Effector memory CD4-positive, alpha-beta T cell (primary cell): ENCODE measurements around the gene EXOC4.

ENCODE experiments used
- DNase-seq, 3 donors: peaks; one replicate each; pipeline ENCODE4 v3.0.0-alpha.2; 2020
- H3K27ac ChIP-seq: 2 replicates; pipeline ENCODE4 v1.7.0; 2013; ENCODE audit warnings: mild to moderate bottlenecking, low read length, moderate library complexity; ENCODE audit not compliant: insufficient read depth, poor library complexity, severe bottlenecking
- H3K27me3 ChIP-seq: replicated peaks from 2 replicates; pipeline ENCODE4 v1.7.0; 2013; ENCODE audit warnings: mild to moderate bottlenecking, low read length; ENCODE audit not compliant: insufficient read depth, control insufficient read depth, poor library complexity, severe bottlenecking
- H3K36me3 ChIP-seq: 2 replicates; pipeline ENCODE4 v1.7.0; 2013; ENCODE audit warnings: mild to moderate bottlenecking, low read length, moderate library complexity; ENCODE audit not compliant: control insufficient read depth, insufficient read depth
- H3K4me1 ChIP-seq: 2 replicates; pipeline ENCODE4 v1.7.0; 2013; ENCODE audit warnings: low read length, mild to moderate bottlenecking; ENCODE audit not compliant: control insufficient read depth, insufficient read depth, poor library complexity, severe bottlenecking
- H3K4me3 ChIP-seq: 2 replicates; pipeline ENCODE4 v1.7.0; 2013; ENCODE audit warnings: low read length, low read depth, mild to moderate bottlenecking; ENCODE audit not compliant: insufficient read depth, poor library complexity, severe bottlenecking
- H3K9me3 ChIP-seq: 2 replicates; pipeline ENCODE4 v1.7.0; 2013; ENCODE audit warnings: mild to moderate bottlenecking, low read length, moderate library complexity; ENCODE audit not compliant: control insufficient read depth

Gene EXOC4

GRCh38 chr7:133702960-133703359 is 450.1 kb downstream of the EXOC4 start:
- DNase-seq: no peak
- Histone ChIP-seq H3K9me3 (no peaks in the 10 kb centered on the region), H3K4me3 (no peak overlapping the region), H3K36me3 (no peaks in the 10 kb centered on the region), H3K27ac (no peak overlapping the region), H3K27me3 (no peaks in the 10 kb centered on the region), H3K4me1 (no peaks in the 10 kb centered on the region)

DNA sequence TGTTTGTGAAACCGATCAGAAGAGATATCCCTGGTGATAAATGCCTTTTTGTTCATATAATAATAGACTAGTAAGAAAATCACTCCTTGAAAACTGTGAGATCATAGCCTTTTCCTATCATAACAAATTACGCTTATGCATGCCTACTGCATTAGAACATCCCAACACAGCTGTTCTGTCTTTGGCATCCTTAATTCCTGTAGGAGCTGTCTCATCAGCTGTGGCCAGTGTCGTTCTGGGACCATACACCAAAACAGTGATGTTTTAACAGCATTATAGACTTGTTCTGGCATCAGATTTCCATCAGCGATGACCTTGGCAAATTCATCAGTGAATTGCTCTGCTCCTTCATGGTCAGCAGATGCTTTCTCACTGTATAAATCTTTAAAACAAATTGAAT is 450.7 kb downstream of the EXOC4 start:
- no peaks in the 10 kb centered on the region for H3K9me3 ChIP-seq
- H3K27me3 ChIP-seq: no peaks in the 10 kb centered on the region
- H3K27ac ChIP-seq: no peak overlapping the region
- no peak for DNase-seq
- H3K36me3 ChIP-seq: no peaks in the 10 kb centered on the region
- no peaks in the 10 kb centered on the region for H3K4me1 ChIP-seq
- no peak overlapping the region for H3K4me3 ChIP-seq

DNA sequence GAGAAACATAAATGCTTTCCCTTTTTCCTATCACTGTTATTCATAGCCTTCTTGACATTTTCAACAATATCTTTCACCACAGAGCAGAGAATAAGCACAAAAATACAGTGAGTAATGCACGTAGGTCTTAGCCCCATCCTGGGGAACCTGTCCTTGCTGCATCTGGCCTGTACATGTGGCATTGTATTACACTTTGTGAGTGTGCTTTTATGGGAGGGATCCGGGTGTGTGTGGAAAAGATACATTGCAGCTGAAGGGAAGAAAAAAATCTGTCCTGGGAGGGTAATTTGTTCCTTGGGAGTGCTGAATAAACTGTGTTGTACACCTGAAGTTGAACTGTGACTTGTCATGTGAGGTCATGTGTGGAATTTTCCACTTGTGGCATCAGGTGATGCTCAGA is 451.6 kb downstream of the EXOC4 start:
- Histone ChIP-seq H3K36me3 (no peaks in the 10 kb centered on the region), H3K4me3 (no peak overlapping the region), H3K4me1 (no peaks in the 10 kb centered on the region), H3K9me3 (no peaks in the 10 kb centered on the region), H3K27ac (no peak overlapping the region), H3K27me3 (no peaks in the 10 kb centered on the region)
- no peak for DNase-seq

- DNase-seq: no peak
- H3K27ac ChIP-seq: no peak overlapping the region
- no peak overlapping the region for H3K4me3 ChIP-seq
- no peaks in the 10 kb centered on the region for H3K36me3 ChIP-seq
- no peaks in the 10 kb centered on the region for H3K4me1 ChIP-seq
- no peaks in the 10 kb centered on the region for H3K27me3 ChIP-seq
- no peaks in the 10 kb centered on the region for H3K9me3 ChIP-seq
Measured at GRCh38 chr7:133705596-133705995, 452.7 kb downstream of the EXOC4 start.

DNA sequence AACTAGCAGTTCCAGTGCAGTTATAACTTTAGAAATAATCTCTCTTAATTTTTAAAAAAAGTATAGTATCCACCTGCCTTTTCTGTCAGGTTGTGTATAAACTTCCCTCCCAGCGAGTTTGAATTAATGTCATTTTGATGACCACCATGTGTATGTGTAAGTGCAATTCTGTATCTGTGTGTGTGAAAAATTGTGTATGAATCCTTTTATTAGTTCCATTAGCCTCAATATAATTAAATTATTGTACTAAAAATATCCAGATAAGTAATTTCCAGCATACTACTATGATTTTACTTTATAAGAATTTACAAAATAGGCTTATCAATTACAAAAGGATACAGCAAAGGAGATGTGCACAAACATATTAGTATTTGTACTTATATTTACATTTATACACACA is 453.1 kb downstream of the EXOC4 start:
- H3K4me3 ChIP-seq: no peak overlapping the region
- H3K9me3 ChIP-seq: no peaks in the 10 kb centered on the region
- no peak overlapping the region for H3K27ac ChIP-seq
- H3K36me3 ChIP-seq: no peaks in the 10 kb centered on the region
- H3K4me1 ChIP-seq: no peaks in the 10 kb centered on the region
- DNase-seq: no peak
- no peaks in the 10 kb centered on the region for H3K27me3 ChIP-seq

- no peaks in the 10 kb centered on the region for H3K4me1 ChIP-seq
- no peaks in the 10 kb centered on the region for H3K9me3 ChIP-seq
- no peaks in the 10 kb centered on the region for H3K27me3 ChIP-seq
- H3K36me3 ChIP-seq: no peaks in the 10 kb centered on the region
- no peak for DNase-seq
- no peak overlapping the region for H3K4me3 ChIP-seq
- no peak overlapping the region for H3K27ac ChIP-seq
Measured at GRCh38 chr7:133709036-133709880, 456.4 kb downstream of the EXOC4 start.

DNA sequence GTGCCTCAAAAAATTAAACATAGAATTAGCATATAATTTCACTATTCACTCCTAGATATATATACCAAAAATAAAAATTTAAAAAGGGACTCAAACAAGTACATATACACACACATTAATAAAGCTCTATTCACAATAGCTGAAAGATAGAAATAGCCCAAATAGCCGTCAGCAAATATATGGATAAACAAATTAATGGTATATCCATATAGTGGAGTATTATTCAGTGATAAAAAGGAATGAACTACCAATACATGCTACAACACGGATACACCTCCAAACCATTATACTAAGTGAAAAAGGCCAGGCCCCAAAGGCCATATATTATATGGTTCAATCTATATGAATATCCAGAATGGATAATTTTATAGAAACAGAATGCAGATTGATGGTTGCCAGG is 459.7 kb downstream of the EXOC4 start:
- Histone ChIP-seq H3K36me3 (no peaks in the 10 kb centered on the region), H3K4me3 (no peak overlapping the region), H3K9me3 (no peaks in the 10 kb centered on the region), H3K4me1 (no peaks in the 10 kb centered on the region), H3K27me3 (no peaks in the 10 kb centered on the region), H3K27ac (no peak overlapping the region)
- DNase-seq: no peak

- no peak overlapping the region for H3K27ac ChIP-seq
Measured at GRCh38 chr7:133714654-133715053, 461.8 kb downstream of the EXOC4 start.

DNA sequence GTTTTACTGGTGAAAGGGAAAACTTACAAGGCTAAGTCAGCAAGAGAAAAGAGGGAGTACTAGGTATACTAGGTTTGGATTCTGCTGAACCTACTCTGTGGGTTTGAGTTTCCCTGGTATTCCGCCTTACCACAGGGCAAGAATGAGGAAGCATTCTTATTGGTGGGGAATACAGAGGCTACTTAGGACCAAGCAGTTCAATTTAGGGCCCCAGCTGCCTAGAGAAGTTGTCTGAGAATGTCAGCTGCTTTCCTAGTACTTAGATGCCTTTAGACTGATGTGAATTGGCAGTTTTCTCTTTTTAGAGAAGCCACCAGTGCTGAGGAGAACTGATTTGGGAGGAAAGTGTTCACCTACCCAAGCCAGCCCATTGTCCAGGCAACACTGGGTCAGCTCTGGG is 465.3 kb downstream of the EXOC4 start:
- Histone ChIP-seq H3K4me3 (no peak overlapping the region), H3K27ac (no peak overlapping the region), H3K27me3 (no peaks in the 10 kb centered on the region), H3K9me3 (no peaks in the 10 kb centered on the region), H3K4me1 (no peaks in the 10 kb centered on the region), H3K36me3 (no peaks in the 10 kb centered on the region)
- no peak for DNase-seq

More at GRCh38 chr7:133714654-133715053, 461.8 kb downstream of the EXOC4 start:
- Histone ChIP-seq H3K4me3 (no peak overlapping the region), H3K27me3 (no peaks in the 10 kb centered on the region), H3K9me3 (no peaks in the 10 kb centered on the region), H3K4me1 (no peaks in the 10 kb centered on the region), H3K36me3 (no peaks in the 10 kb centered on the region)
- DNase-seq: no peak

- Histone ChIP-seq H3K9me3 (no peaks in the 10 kb centered on the region), H3K36me3 (no peaks in the 10 kb centered on the region), H3K27me3 (no peaks in the 10 kb centered on the region), H3K4me1 (no peaks in the 10 kb centered on the region), H3K27ac (no peak overlapping the region), H3K4me3 (no peak overlapping the region)
- no peak for DNase-seq
Measured at GRCh38 chr7:133723044-133723443, 470.2 kb downstream of the EXOC4 start.
